ENCODE data around the gene ST14.

Gene ST14

GRCh38 chr11:130137999-130138398 lies 21.6 kb upstream of the ST14 start:
- DNase-seq = no peak

DNA sequence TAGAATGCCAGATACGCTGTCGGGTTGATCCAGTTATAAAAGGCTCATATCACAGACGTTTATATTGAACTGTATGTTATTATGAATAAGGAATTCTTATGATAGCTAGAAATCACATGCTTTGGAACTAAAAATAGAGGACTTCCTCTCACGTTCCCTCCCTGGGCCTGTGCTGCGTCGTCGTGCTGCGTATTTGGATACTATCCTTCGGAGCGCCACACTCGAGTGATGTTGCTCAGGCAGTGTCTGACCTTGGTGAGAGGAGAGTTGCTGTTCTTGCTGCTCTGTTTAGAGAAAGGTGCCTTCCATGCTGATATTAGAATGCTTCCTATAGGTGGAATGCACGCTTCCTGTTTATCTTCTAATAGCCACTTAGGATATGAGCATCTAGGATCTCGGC lies 20.2 kb upstream of the ST14 start:
- no peak for DNase-seq

DNA sequence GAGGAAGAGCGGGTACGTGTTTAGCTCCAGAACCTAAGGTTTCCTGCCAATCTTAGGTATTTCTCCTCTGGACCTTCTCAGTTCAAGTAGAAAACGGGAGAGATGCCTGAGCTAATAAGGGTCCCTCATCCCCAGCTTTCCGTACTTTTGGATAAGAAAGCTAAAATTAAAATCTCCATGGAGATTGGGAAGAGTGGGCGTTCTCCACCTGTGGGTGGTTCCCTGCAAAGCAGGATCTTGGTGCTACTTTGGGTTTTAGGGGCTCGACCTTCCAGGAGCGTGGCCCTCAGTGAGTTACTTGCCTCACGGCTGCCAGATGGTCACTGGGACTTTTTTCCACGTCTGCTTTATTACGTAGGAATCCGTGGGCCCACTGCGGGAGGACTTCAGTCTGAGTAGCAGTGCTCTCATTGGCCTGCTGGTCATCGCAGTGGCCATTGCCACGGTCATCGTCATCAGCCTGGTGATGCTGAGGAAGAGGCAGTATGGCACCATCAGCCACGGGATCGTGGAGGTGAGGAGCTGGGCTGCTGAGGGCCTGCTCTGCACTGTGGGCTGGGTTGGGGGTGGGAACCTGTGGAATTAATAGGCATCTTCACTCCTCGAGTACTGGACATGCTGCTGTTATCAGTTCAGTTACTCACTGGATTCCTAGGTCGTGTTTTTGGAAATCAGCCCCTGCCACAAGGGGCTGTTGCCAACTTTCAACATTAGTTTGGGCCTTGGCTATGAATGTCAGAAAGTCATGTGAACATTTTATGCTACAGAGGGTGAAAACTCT lies 17.8 kb upstream of the ST14 start:
- no peak for DNase-seq

DNA sequence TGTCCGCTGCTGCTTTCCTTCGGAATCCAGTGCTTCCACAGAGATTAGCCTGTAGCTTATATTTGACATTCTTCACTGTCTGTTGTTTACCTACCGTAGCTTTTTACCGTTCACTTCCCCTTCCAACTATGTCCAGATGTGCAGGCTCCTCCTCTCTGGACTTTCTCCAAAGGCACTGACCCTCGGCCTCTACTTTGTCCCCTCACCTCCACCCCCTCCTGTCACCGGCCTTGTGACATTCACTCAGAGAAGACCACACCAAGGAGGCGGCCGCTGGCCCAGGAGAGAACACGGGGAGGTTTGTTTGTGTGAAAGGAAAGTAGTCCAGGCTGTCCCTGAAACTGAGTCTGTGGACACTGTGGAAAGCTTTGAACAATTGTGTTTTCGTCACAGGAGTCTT lies 15.4 kb upstream of the ST14 start:
- DNase-seq = no peak

DNA sequence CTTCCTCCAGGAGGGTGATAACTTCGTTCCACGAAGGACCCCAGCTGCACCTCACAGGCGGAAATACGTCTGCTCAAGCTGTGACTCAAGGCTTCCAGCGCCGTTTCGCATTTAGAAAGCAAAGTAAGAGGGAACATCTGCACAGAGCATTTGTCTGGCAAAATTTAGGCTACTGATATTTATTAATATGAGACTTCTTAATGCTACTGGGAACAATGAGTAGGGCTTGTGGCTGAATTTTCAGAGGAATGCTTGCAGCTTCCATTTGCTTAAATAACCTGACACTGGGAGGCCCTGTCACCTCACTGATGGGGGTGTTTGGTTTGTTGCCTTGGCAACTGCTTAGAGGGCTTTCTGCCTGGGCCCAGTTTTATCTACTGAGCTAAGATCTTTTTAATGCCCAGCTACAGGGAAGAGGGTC lies 14.7 kb upstream of the ST14 start:
- DNase-seq = no peak

GRCh38 chr11:130145311-130145812 lies 14.2 kb upstream of the ST14 start:
- no peak for DNase-seq

GRCh38 chr11:130145975-130146776 lies 13.4 kb upstream of the ST14 start:
- DNase-seq = no peak

GRCh38 chr11:130146796-130147195 lies 12.8 kb upstream of the ST14 start:
- peak; percentile 76 for DNase-seq

DNA sequence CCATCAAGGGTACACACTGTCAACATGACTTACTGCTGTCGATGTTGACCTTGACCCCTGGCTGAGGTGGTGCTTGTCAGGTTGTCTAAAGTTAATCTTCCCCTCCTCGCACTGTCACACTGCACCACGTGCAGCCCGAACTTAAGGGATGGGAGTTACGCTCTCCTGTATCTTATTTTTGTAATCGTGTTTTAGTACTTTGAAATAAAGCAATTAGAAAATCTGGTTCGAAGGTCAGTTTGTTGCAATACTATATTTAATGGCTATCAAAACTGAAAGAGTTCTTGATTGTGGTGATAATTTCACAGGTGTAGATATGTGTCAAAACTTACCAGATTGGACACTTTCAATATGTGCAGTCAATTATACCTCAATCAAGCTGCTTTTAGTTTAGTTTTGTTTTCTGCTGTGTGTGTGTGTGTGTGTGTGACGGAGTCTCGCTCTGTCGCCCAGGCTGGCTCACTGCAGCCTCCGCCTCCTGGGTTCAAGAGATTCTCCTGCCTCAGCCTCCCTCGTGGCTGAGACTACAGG lies 10.7 kb upstream of the ST14 start:
- DNase-seq = no peak

GRCh38 chr11:130150790-130151189 lies 8.8 kb upstream of the ST14 start:
- no peak for DNase-seq

DNA sequence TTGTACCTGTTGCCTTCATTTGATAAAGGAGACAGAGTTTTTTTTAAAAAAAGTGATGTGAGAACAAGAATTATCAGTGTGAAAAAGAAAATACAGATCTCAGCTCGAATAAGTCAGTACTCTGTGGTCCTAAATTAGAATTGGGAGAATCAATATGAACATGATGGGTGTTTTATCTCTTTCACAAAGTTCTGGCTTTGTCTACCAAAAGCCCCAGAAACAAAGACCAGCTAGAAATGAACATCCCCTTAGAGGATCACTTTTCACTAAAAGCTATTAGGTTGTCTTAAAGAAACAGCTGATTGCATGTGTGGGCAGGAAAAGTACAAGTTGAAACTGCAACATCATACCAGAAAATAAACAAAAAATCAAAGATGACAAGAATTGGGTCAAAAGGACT lies 8.4 kb upstream of the ST14 start:
- DNase-seq = no peak

DNA sequence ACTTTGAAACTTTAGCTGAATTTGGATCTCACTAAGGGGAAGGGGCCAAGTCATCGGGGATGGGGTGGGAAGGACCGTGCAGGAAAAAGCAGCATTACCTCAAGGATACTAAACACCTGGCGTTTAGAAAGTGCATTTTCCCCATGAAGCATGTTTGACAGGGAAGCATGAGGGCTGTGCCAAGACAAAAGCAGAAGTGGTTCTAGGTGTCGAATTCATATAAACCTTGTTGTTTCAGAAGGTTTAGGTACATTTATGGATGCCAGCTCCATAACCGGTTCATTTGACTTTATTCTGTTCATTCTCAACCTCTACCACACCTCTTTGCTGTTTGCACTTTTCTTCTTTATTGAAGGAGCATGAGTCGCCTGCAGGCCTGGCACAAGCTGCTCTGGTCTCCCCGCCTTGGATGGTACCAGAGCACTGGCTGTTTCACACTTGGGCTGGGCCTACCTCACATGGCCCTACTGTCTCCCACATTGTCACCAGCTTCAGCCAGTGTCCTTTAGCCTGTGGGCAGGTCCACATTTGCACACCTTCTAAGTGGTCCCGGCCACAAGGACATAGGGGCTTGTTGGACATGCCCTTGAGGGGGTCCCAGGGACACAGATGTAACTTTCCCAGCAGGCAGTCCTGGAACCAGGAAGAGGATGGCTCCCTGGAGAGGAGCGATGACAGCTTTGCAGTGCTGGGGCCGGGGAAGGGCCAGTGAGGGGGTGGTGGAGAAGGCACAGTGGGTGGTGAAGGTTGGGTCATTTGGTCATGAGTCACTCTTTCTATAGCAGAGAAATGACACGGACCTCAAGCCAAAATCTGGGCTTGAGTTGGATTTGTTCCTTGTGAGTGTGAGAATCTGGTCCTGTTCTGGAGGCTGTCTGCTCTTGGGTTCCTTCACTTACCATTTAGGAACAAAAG lies 3.2 kb upstream of the ST14 start:
- DNase-seq = no peak

DNA sequence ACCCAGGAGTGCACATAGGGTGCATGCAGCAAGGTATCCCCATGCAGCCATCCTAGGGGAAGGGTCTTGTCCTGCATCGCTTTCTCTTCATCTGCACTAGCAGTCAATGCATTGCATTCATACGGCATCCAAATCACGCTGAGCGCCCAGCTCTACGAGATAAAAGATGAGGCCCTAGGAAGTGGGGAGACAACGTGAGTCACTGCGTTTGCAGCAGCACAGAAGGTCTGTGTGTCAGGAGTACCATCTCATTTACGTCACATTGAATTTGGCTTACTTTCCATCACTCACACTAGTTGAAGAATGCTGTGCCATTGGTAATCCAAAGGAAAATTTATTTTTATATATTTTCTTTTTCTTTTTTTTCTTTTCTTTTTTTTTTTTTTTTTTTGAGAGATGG lies 2.5 kb upstream of the ST14 start:
- no peak for DNase-seq

- no peak for DNase-seq
Observed at GRCh38 chr11:130157840-130158239, 1.7 kb upstream of the ST14 start.

- no peak for DNase-seq
Observed at GRCh38 chr11:130159139-130159538, 443 bp upstream of the ST14 start.

DNA sequence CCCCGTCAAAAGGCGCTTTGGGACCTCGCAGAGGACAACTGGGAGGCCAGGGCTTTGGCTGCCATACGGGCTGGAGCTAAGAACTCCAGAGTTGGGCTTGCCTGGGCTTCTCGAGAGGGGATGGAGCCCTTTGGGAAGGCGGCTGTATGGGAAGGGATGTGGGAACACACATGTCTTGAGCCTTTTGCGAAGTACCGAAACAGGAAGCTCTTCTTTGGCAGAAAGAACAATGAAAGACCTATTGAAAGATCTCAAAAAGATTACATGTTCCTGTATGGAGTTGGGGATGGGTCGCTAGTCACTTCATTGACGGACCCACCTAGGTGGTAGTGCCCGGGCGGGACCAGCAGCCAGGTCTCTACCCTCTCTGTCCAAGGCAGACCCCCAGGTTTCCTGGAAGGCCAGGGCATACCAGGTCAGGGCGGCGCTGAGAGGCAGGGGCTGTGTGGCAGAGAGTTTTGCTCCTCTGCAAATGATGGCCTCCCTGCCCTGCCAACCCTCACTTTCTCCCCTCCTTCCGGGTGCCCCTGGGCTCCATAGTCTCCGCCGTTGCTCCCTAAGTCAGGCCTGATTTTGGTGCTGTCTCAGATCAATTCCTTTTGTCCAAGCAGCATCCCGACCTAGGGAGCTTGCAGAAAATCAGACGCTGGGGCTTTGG lies 1.0 kb downstream of the ST14 start:
- DNase-seq = no peak

GRCh38 chr11:130161441-130162145 lies 2.0 kb downstream of the ST14 start:
- DNase-seq = no peak

DNA sequence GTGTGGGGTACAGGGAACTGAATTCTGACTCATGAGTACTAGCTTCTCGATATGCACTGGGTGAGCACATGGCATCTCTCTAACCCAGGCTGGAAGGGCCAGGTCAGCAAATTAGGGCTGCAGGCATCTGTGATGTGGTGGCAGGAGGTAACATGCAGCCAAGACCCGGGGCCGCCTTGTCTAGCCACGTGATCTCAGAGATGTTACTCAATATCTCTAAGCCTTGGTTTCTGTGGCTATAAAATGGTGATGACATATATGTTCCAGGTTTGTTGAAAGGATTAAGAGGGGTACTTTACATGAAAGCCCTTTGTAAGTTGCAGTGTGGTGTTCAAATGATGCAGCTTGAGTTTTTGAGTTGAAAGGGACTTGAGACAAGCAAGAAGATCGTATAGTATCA lies 3.2 kb downstream of the ST14 start:
- DNase-seq = no peak

DNA sequence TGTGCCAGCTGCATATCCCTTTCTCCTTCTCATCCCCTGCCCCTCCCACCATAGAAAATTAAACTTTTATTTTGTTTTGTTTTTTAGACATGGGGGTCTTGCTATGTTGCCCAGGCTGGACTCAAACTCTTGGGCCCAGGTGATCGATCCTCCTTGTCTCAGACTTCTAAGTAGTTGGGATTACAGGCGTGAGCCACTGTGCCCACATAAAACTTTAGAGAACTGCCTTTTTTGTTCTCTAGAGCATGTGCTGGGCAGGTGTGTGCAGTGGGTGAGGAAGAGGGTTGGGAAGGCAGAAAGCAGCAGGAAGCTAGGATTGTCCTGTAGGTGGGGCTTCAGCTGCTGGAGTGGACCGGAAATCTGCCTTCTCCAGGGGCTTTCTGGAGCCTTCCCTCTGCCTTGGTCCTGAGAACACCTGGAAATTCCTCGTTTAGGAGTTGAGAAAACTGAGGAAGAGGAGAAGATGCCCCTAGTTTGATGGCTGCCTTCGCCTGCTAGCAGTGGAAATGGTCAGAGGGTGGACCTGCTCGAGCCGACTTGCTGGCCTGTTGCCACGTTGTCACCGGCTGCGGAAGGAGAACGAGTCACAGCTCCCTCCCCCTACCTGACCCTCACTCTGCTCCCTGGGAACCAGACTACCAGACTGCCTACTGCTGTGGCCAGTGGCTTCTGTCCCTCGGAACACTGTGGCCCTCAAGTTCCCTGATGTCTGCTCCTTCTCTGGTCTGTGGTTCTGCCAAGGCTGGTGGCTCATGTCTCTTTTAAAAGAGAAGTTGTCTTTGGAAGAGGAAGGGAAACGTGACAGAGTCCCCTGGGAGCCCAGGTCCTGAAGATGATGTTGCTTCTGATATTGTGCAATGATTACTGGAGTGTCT lies 4.0 kb downstream of the ST14 start:
- no peak for DNase-seq

DNA sequence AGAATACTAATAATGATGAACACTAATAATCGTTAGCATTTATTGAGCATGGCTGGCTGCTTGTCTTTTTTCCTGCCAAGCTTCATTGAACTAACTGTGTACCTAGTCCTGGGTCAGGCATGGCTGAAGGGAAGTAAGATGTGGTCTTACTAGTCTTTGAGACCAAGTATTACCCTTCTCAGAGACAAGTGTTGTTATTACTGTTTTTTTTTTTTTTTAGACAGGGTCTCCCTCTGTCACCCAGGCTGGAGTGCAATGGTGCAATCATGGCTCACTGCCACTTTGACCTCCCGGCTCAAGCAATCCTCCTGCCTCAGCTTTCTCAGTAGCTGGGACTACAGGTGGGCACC lies 4.6 kb downstream of the ST14 start:
- no peak for DNase-seq
